ENCODE measurements around the gene TCOF1. TPM values are rescaled to one million over a fixed set of nuclear protein-coding genes. Genes with fewer than 3 reads are reported as not detected.

Gene TCOF1
- total RNA-seq, 2 donors from 2014 or later, result 17.3 to 68.5 TPM

GRCh38 chr5:150431048-150431447, 73.6 kb downstream of the TCOF1 start:
- Histone ChIP-seq H3K36me3 (no peaks in the 10 kb centered on the region), H3K4me3 (no peak overlapping the region), H3K27ac (no peak overlapping the region), H3K4me1 (peaks cover under 1% of the 10 kb centered on the region), H3K9ac (ENCODE audit: low read depth in 2 of 2, low read length in 2 of 2) (no peak overlapping the region), H3K27me3 (no peaks in the 10 kb centered on the region), H3K9me3 (no peaks in the 10 kb centered on the region)
- intact Hi-C loops (cut with DNase I), result loop anchor here (10.0 kb wide), 2 partner anchors 216 to 296 kb away; no protein-coding TSS in a partner anchor
- TF ChIP-seq CTCF (IDR thresholded peaks at IDR 0.05), result no peak
- DNase-seq, result no peak

DNA sequence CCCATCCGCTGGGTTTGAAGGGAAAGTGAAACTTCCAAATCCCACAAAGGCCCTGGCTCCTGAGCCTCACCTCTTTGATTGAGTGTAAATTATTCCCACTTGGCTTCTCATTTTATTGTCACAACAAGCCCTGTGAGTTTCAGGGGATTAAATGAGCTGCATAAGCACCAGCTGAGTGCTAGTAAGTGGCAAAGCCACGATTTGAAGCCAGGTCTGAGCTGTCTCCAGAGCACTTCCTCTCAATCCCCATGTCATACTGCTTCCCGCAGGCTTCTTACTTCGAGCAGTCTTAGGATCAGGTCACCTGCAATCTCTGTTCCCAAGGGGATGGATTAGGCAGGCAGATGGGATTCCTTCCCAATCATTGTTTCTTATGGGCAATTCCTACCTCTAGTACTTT, 74.1 kb downstream of the TCOF1 start:
- H3K9me3 ChIP-seq, result no peaks in the 10 kb centered on the region
- intact Hi-C loops (cut with DNase I), result loop anchor here (10.0 kb wide), 2 partner anchors 217 to 297 kb away; no protein-coding TSS in a partner anchor
- no peaks in the 10 kb centered on the region for H3K27me3 ChIP-seq
- TF ChIP-seq CTCF (IDR thresholded peaks at IDR 0.05), result no peak
- H3K36me3 ChIP-seq, result no peaks in the 10 kb centered on the region
- no peak overlapping the region for H3K9ac ChIP-seq (ENCODE audit: low read depth in 2 of 2, low read length in 2 of 2)
- no peak overlapping the region for H3K27ac ChIP-seq
- no peak overlapping the region for H3K4me3 ChIP-seq
- DNase-seq, result no peak
- peaks cover 3% of the 10 kb centered on the region for H3K4me1 ChIP-seq

DNA sequence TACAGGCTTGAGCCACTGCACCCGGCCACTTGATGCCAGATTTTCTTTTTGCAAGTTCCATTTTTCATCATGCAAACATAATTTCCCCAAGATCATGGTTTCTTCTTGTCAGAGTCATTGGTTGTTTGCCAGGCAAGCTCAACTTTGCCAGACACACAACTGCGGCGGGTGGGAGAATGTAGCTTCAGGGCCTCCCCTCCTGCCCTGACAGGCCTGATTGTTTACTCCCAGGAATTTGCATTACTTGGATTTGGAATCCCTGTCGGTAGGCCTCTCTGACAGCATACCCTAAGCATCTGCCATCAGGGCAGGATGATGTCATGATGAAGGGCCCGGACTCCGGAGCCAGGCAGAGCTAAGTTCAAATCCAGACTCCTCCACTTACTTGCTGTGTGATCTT, 77.0 kb downstream of the TCOF1 start:
- intact Hi-C loops (cut with DNase I), result loop anchor here (10.0 kb wide), 2 partner anchors 220 to 300 kb away; no protein-coding TSS in a partner anchor
- Histone ChIP-seq H3K4me1 (peaks cover 3% of the 10 kb centered on the region), H3K9me3 (no peaks in the 10 kb centered on the region), H3K27ac (no peak overlapping the region), H3K36me3 (no peaks in the 10 kb centered on the region), H3K4me3 (no peak overlapping the region), H3K27me3 (no peaks in the 10 kb centered on the region), H3K9ac (ENCODE audit: low read depth in 2 of 2, low read length in 2 of 2) (no peak overlapping the region)
- DNase-seq, result no peak
- no peak for TF ChIP-seq CTCF (IDR thresholded peaks at IDR 0.05)

- no peaks in the 10 kb centered on the region for H3K36me3 ChIP-seq
- peak; percentile 92 for DNase-seq
- H3K4me1 ChIP-seq, result peaks cover 3% of the 10 kb centered on the region
- H3K27ac ChIP-seq, result no peak overlapping the region
- no peak overlapping the region for H3K4me3 ChIP-seq
- H3K27me3 ChIP-seq, result no peaks in the 10 kb centered on the region
- intact Hi-C loops (cut with DNase I), result loop anchor here (10.0 kb wide), 2 partner anchors 221 to 301 kb away; no protein-coding TSS in a partner anchor
- peak overlapping the region in 1 of 2 donors; percentile 26 for H3K9ac ChIP-seq (ENCODE audit: low read depth in 2 of 2, low read length in 2 of 2)
- peak; percentile 88 for TF ChIP-seq CTCF (IDR thresholded peaks at IDR 0.05)
- no peaks in the 10 kb centered on the region for H3K9me3 ChIP-seq
These were observed 78.7 kb downstream of the TCOF1 start for GRCh38 chr5:150436141-150436680.

DNA sequence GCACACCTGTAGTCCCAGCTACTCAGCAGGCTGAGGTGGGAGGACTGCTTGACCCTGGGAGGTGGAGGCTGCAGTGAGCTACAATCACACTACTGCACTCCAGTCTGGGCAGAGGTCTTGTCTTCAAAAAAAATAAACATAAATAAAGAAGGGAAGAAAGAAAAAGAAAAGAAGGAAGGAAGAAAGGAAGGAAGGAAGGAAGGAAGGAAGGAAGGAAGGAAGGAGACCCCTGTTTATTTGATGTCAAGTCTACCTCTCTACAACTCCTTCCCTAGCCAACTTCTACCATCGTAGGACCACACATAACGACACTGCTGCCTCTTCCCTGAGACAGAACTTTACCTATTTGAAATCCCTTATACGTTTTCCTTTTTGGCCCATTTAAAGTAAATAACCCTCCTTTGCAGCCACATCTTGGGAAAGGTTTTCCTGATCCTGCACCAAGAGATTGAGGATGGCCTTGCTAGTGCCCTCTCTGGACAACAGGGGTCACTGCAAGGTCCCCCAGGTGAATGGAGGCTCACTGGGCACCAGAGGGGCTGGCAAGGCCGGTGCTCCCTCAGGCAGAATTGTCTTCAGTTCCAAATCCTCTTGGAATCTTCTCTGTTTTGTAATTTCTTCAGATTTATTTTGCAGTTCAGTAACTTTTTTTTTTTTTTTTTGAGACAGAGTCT, 81.5 kb downstream of the TCOF1 start:
- Histone ChIP-seq H3K9me3 (no peaks in the 10 kb centered on the region), H3K4me3 (no peak overlapping the region), H3K9ac (ENCODE audit: low read depth in 2 of 2, low read length in 2 of 2) (no peak overlapping the region), H3K36me3 (no peaks in the 10 kb centered on the region), H3K4me1 (peaks cover 3% of the 10 kb centered on the region), H3K27ac (no peak overlapping the region), H3K27me3 (no peaks in the 10 kb centered on the region)
- DNase-seq, result no peak
- peak; percentile 41 for TF ChIP-seq CTCF (IDR thresholded peaks at IDR 0.05)
- intact Hi-C loops (cut with DNase I), result loop anchor here (10.0 kb wide), 2 partner anchors 224 to 304 kb away; no protein-coding TSS in a partner anchor

Measured in colonic mucosa (tissue), 4 donors.